ENCODE results near the gene GPX8. TPM values are rescaled to one million over a fixed set of nuclear protein-coding genes. Genes with fewer than 3 reads are reported as not detected.
A peak's percentile ranks its signal among the peaks of the same experiment; 100 is the strongest.

Gene GPX8
- total and polyA plus RNA-seq, 2 donors from 2014 or later = 13.5 to 29.7 TPM

DNA sequence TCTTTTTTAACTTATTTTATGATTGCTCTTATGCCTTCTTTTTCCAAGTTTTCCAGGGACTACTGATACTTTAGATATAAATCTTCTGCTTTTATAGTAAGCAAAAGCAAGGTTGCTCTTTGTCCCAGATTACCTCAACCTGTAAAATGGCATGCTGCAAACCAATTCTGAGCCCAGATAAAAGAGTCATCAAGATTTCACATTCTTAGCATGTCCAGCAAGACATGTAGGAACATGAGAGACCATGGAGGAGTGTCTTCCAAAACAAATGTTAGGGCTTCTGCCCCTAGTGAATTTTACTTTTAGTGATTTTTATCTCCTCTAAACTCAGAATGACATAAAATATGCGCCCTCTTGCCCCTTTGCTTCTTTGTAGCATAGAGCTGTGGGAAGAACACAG lies 20.0 kb downstream of the GPX8 start:
- DNase-seq (no peak), FAIRE-seq (no peak)
- no peak overlapping the region for H3K27ac ChIP-seq (ENCODE audit: low read depth in 2 of 2, low read length in 2 of 2)
- TF ChIP-seq, protein P1, sequence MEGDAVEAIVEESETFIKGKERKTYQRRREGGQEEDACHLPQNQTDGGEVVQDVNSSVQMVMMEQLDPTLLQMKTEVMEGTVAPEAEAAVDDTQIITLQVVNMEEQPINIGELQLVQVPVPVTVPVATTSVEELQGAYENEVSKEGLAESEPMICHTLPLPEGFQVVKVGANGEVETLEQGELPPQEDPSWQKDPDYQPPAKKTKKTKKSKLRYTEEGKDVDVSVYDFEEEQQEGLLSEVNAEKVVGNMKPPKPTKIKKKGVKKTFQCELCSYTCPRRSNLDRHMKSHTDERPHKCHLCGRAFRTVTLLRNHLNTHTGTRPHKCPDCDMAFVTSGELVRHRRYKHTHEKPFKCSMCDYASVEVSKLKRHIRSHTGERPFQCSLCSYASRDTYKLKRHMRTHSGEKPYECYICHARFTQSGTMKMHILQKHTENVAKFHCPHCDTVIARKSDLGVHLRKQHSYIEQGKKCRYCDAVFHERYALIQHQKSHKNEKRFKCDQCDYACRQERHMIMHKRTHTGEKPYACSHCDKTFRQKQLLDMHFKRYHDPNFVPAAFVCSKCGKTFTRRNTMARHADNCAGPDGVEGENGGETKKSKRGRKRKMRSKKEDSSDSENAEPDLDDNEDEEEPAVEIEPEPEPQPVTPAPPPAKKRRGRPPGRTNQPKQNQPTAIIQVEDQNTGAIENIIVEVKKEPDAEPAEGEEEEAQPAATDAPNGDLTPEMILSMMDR (IDR thresholded peaks at IDR 0.05; ENCODE audit: borderline replicate concordance, extremely low read depth, insufficient read depth) = no peak
- H3K4me1 ChIP-seq (ENCODE audit: control insufficient read depth in 2 of 3, insufficient read depth in 2 of 3, low read depth in 1 of 3, low read length in 3 of 3) = peaks cover 0 to 5% (median 0%) of the 10 kb centered on the region in 3 donors
- H3K36me3 ChIP-seq (ENCODE audit: control insufficient read depth in 2 of 3, insufficient read depth in 3 of 3, low read length in 3 of 3) = no peaks in the 10 kb centered on the region
- peaks cover 26% of the 10 kb centered on the region for H3K27me3 ChIP-seq (ENCODE audit: control insufficient read depth, insufficient read depth, low read length)
- H3K4me3 ChIP-seq (ENCODE audit: low read length in 3 of 3) = no peak overlapping the region
- H3K9ac ChIP-seq (ENCODE audit: low read length in 3 of 3) = no peak overlapping the region
- no peaks in the 10 kb centered on the region for H3K9me3 ChIP-seq (ENCODE audit: control insufficient read depth in 2 of 3, insufficient read depth in 1 of 3, low read length in 3 of 3)
- intact Hi-C loops (cut with DNase I) = no loop called here

DNA sequence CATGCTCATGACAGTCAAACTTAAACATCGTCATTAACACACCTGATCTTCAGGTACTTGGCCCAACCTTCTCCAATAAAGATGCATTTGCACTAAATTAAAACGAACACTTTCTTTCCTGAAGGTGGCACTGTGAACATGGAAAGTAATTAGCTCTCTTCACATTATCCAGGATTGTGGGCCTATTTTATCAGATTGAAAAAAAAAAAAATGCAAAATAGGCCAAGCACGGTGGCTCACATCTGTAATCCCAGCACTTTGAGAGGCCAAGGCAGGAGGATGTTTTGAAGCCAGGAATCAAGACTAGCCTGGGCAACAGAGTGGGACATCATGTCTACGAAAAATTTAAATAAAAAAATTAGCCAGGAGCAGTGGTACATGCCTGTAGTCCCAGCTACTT lies 27.4 kb downstream of the GPX8 start:
- Histone ChIP-seq H3K9ac (ENCODE audit: low read length in 3 of 3) (no peak overlapping the region), H3K27me3 (ENCODE audit: control insufficient read depth, insufficient read depth, low read length) (peaks cover 2% of the 10 kb centered on the region), H3K4me1 (ENCODE audit: control insufficient read depth in 2 of 3, insufficient read depth in 2 of 3, low read depth in 1 of 3, low read length in 3 of 3) (no peaks in the 10 kb centered on the region), H3K36me3 (ENCODE audit: control insufficient read depth in 2 of 3, insufficient read depth in 3 of 3, low read length in 3 of 3) (no peaks in the 10 kb centered on the region), H3K9me3 (ENCODE audit: control insufficient read depth in 2 of 3, insufficient read depth in 1 of 3, low read length in 3 of 3) (no peaks in the 10 kb centered on the region), H3K4me3 (ENCODE audit: low read length in 3 of 3) (no peak overlapping the region), H3K27ac (ENCODE audit: low read depth in 2 of 2, low read length in 2 of 2) (no peak overlapping the region)
- FAIRE-seq = no peak
- intact Hi-C loops (cut with DNase I) = no loop called here
- TF ChIP-seq, protein P1 (IDR thresholded peaks at IDR 0.05; ENCODE audit: borderline replicate concordance, extremely low read depth, insufficient read depth) = peak; percentile 24
- peak in 2 of 5 donors; percentile 39 to 46 for DNase-seq

- H3K9ac ChIP-seq (ENCODE audit: low read length in 3 of 3) = no peak overlapping the region
- H3K27me3 ChIP-seq (ENCODE audit: control insufficient read depth, insufficient read depth, low read length) = peaks cover 2% of the 10 kb centered on the region
- H3K4me1 ChIP-seq (ENCODE audit: control insufficient read depth in 2 of 3, insufficient read depth in 2 of 3, low read depth in 1 of 3, low read length in 3 of 3) = no peaks in the 10 kb centered on the region
- intact Hi-C loops (cut with DNase I) = no loop called here
- H3K27ac ChIP-seq (ENCODE audit: low read depth in 2 of 2, low read length in 2 of 2) = no peak overlapping the region
- no peak overlapping the region for H3K4me3 ChIP-seq (ENCODE audit: low read length in 3 of 3)
- TF ChIP-seq, protein P1 (IDR thresholded peaks at IDR 0.05; ENCODE audit: borderline replicate concordance, extremely low read depth, insufficient read depth) = no peak
- H3K36me3 ChIP-seq (ENCODE audit: control insufficient read depth in 2 of 3, insufficient read depth in 3 of 3, low read length in 3 of 3) = no peaks in the 10 kb centered on the region
- no peak for FAIRE-seq
- no peaks in the 10 kb centered on the region for H3K9me3 ChIP-seq (ENCODE audit: control insufficient read depth in 2 of 3, insufficient read depth in 1 of 3, low read length in 3 of 3)
- DNase-seq = no peak
Measured at GRCh38 chr5:55188656-55189540, 28.9 kb downstream of the GPX8 start.

All from kidney (tissue), 14 donors.